ENCODE measurements around the gene MEDAG. TPM values are rescaled to one million over a fixed set of nuclear protein-coding genes. Genes with fewer than 3 reads are reported as not detected.

Gene MEDAG
- total RNA-seq, 2 experiments from 2014 or later = 0.19 TPM; not detected in 1

DNA sequence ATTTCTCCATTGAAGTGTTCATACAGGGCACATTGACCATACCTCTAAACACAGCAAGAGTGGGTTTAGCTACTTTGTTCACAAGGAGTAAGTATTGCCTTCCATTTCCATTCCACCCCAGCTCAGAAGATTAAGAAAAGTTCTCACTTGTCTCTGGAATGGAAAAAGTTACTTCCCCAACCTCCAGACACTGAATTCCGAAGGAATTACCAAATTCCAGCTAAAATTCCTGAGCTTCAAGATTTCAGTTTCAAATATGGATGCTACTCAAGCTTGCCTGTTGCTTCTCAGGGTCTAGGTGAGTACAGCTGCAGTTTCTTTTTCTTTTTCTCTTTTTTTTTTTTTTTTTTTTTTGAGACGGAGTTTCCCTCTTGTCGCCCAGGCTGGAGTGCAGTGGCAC lies 60.0 kb downstream of the MEDAG start:
- no peak overlapping the region for H3K4me2 ChIP-seq (ENCODE audit: low read length)
- POLR2A ChIA-PET = interaction anchor here (0.7 to 0.8 kb wide), 2 partner anchors 30 to 774 kb away, joined by 4 to 6 read pairs; no protein-coding TSS in a partner anchor
- no peak overlapping the region for H3K4me3 ChIP-seq (ENCODE audit: low read depth, low read length, poor library complexity, severe bottlenecking)
- H3K9me2 ChIP-seq (ENCODE audit: insufficient read depth, low read length) = no peaks in the 10 kb centered on the region
- no peaks in the 10 kb centered on the region for H3K36me3 ChIP-seq (ENCODE audit: insufficient read depth, low read length)
- DNase-seq (ENCODE audit: low spot score) = no peak
- no peaks in the 10 kb centered on the region for H3K9me3 ChIP-seq (ENCODE audit: low read length)
- CTCF ChIA-PET (ENCODE audit: unreplicated experiment) = no interaction called here
- H3K79me2 ChIP-seq (ENCODE audit: insufficient read depth, low read depth, low read length) = no peaks in the 10 kb centered on the region
- H2AFZ ChIP-seq (ENCODE audit: low read length) = no peak overlapping the region
- no peak for TF ChIP-seq EZH2phosphoT487 (IDR thresholded peaks at IDR 0.05; ENCODE audit: borderline replicate concordance, low read depth, low read length)
- TF ChIP-seq, protein P1, sequence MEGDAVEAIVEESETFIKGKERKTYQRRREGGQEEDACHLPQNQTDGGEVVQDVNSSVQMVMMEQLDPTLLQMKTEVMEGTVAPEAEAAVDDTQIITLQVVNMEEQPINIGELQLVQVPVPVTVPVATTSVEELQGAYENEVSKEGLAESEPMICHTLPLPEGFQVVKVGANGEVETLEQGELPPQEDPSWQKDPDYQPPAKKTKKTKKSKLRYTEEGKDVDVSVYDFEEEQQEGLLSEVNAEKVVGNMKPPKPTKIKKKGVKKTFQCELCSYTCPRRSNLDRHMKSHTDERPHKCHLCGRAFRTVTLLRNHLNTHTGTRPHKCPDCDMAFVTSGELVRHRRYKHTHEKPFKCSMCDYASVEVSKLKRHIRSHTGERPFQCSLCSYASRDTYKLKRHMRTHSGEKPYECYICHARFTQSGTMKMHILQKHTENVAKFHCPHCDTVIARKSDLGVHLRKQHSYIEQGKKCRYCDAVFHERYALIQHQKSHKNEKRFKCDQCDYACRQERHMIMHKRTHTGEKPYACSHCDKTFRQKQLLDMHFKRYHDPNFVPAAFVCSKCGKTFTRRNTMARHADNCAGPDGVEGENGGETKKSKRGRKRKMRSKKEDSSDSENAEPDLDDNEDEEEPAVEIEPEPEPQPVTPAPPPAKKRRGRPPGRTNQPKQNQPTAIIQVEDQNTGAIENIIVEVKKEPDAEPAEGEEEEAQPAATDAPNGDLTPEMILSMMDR (conservative IDR thresholded peaks at IDR 0.05; ENCODE audit: low read length) = no peak
- no TSS peak for BruUV-seq (replicated peaks)
- no peaks in the 10 kb centered on the region for H3K4me1 ChIP-seq (ENCODE audit: insufficient read depth, low read length, poor library complexity, severe bottlenecking)
- H4K20me1 ChIP-seq (ENCODE audit: insufficient read depth, low read length) = no peaks in the 10 kb centered on the region
- H3K27ac ChIP-seq (ENCODE audit: low read depth, low read length, poor library complexity, severe bottlenecking) = no peak overlapping the region
- intact Hi-C loops (cut with micrococcal nuclease; ENCODE audit: unreplicated experiment) = no loop called here

- intact Hi-C loops (cut with micrococcal nuclease; ENCODE audit: unreplicated experiment) = no loop called here
- BruUV-seq (replicated peaks) = no TSS peak
Measured at GRCh38 chr13:30968846-30969245, 62.8 kb downstream of the MEDAG start.

DNA sequence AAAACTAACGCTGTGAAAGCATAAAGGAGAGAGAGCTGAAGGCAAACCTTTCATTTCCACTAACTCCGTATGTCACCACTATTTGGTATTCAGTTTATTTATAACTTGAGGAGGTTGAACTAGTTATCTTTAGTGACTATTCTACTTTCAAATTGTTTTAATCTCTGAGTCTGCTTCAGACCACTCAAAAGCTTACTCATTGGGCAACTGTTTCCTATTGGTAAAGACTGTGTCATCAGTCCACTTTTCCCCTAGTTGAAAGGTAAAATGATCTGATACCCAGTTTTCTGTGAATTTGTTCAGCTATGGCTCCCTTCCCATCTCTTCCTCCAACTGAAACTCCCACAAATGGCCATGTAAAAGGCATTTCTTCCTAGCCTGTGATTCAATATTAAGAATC lies 65.5 kb downstream of the MEDAG start:
- TF ChIP-seq EZH2phosphoT487 (IDR thresholded peaks at IDR 0.05; ENCODE audit: borderline replicate concordance, low read depth, low read length) = no peak
- TF ChIP-seq, protein P1 (conservative IDR thresholded peaks at IDR 0.05; ENCODE audit: low read length) = no peak
- Histone ChIP-seq H3K27ac (ENCODE audit: low read depth, low read length, poor library complexity, severe bottlenecking) (no peak overlapping the region), H2AFZ (ENCODE audit: low read length) (no peak overlapping the region), H4K20me1 (ENCODE audit: insufficient read depth, low read length) (no peaks in the 10 kb centered on the region), H3K4me3 (ENCODE audit: low read depth, low read length, poor library complexity, severe bottlenecking) (no peak overlapping the region), H3K4me2 (ENCODE audit: low read length) (no peak overlapping the region), H3K79me2 (ENCODE audit: insufficient read depth, low read depth, low read length) (no peaks in the 10 kb centered on the region), H3K9me2 (ENCODE audit: insufficient read depth, low read length) (no peaks in the 10 kb centered on the region), H3K36me3 (ENCODE audit: insufficient read depth, low read length) (no peaks in the 10 kb centered on the region), H3K4me1 (ENCODE audit: insufficient read depth, low read length, poor library complexity, severe bottlenecking) (no peaks in the 10 kb centered on the region), H3K9me3 (ENCODE audit: low read length) (no peaks in the 10 kb centered on the region)
- no TSS peak for BruUV-seq (replicated peaks)
- CTCF ChIA-PET (ENCODE audit: unreplicated experiment) = no interaction called here
- POLR2A ChIA-PET = interaction anchor here (0.6 kb wide), 1 partner anchor 89 kb away, joined by 3 read pairs; no protein-coding TSS in a partner anchor
- intact Hi-C loops (cut with micrococcal nuclease; ENCODE audit: unreplicated experiment) = loop anchor here (10.0 kb wide), 1 partner anchor 183 kb away; no protein-coding TSS in a partner anchor
- no peak for DNase-seq (ENCODE audit: low spot score)

More at GRCh38 chr13:30968846-30969245, 62.8 kb downstream of the MEDAG start:
- Histone ChIP-seq H4K20me1 (ENCODE audit: insufficient read depth, low read length) (no peaks in the 10 kb centered on the region), H3K36me3 (ENCODE audit: insufficient read depth, low read length) (no peaks in the 10 kb centered on the region), H3K9me3 (ENCODE audit: low read length) (no peaks in the 10 kb centered on the region), H3K9me2 (ENCODE audit: insufficient read depth, low read length) (no peaks in the 10 kb centered on the region), H3K4me1 (ENCODE audit: insufficient read depth, low read length, poor library complexity, severe bottlenecking) (no peaks in the 10 kb centered on the region), H3K4me2 (ENCODE audit: low read length) (no peak overlapping the region), H2AFZ (ENCODE audit: low read length) (no peak overlapping the region), H3K27ac (ENCODE audit: low read depth, low read length, poor library complexity, severe bottlenecking) (no peak overlapping the region), H3K4me3 (ENCODE audit: low read depth, low read length, poor library complexity, severe bottlenecking) (no peak overlapping the region), H3K79me2 (ENCODE audit: insufficient read depth, low read depth, low read length) (no peaks in the 10 kb centered on the region)
- POLR2A ChIA-PET = interaction anchor here (0.7 kb wide), 1 partner anchor 1886 kb away, joined by 3 read pairs; no protein-coding TSS in a partner anchor
- CTCF ChIA-PET (ENCODE audit: unreplicated experiment) = no interaction called here
- no peak for TF ChIP-seq EZH2phosphoT487 (IDR thresholded peaks at IDR 0.05; ENCODE audit: borderline replicate concordance, low read depth, low read length)
- DNase-seq (ENCODE audit: low spot score) = no peak
